HCT116 (cell line): ENCODE results near the gene ADARB2. TPM values are rescaled to one million over a fixed set of nuclear protein-coding genes. Genes with fewer than 3 reads are reported as not detected.

Experiments used
- ATAC-seq: fragments of 200-7000 bp; cut with Tn5 transposase; 2 replicates; pipeline ENCODE4 v1.9.1; 2020; ENCODE audit warnings: mild to moderate bottlenecking, moderate library complexity
- BruUV-seq: library from RNA; stranded (reverse); fragments of 400-500 nt; replicated peaks from 2 replicates; lab custom pipeline; 2021; lab: Mats Ljungman, UMichigan
- CTCF ChIA-PET: fragments of 300-600 bp; sonication (Branson Sonifier 250); formaldehyde crosslinking; loops from one replicate; lab custom pipeline; 2021; ENCODE audit warnings: antibody characterized with exemption; lab: Charles Lee
- POLR2A ChIA-PET: fragments of 300-600, 350-600 bp; sonication (Branson Sonifier 250); formaldehyde crosslinking; loops from one replicate; lab custom pipeline; 2021; ENCODE audit warnings: antibody characterized with exemption; lab: Charles Lee
- RAD21 ChIA-PET, 2 experiments: fragments of 300-600 bp; sonication (Branson Sonifier 250); formaldehyde crosslinking; loops; one replicate each; lab custom pipeline; 2023; ENCODE audit warnings: low total read pairs in 2 of 2; ENCODE audit not compliant: uncharacterized antibody in 2 of 2, unreplicated experiment in 2 of 2, low non-redundant PET in 1 of 2; lab: Charles Lee
- DNase-seq: peaks from one replicate; pipeline ENCODE4 v3.0.0-alpha.2; 2010; ENCODE audit warnings: low read depth, low spot score
- H2AFZ ChIP-seq: fragments of 200-600 bp; shearing (Covaris generic), sonication (generic); 2 replicates; pipeline ENCODE4 v1.6.1; 2017; ENCODE audit warnings: low read depth, mixed run types, mixed read lengths, antibody characterized with exemption, low read length; ENCODE audit not compliant: poor library complexity, severe bottlenecking
- H3K27ac ChIP-seq: 2 replicates; pipeline ENCODE4 v1.5.1; 2012; ENCODE audit warnings: low read depth, low read length
- H3K27me3 ChIP-seq: fragments of 200-600 bp; sonication (generic); 2 replicates; pipeline ENCODE4 v1.6.1; 2016; ENCODE audit warnings: mixed run types, low read length, mixed read lengths; ENCODE audit not compliant: insufficient read depth
- H3K36me3 ChIP-seq, 2 experiments: fragments of 200-500 bp in 1 of 2; fragments of 200-600 bp in 1 of 2; sonication (Bioruptor generic) in 1 of 2; sonication (generic) in 1 of 2; 2 replicates each; pipeline versions ENCODE4 v1.5.1 to v1.6.1; 2014 to 2016; ENCODE audit warnings: low read length in 2 of 2, inconsistent platforms in 1 of 2, mixed read lengths in 1 of 2, mixed run types in 1 of 2; ENCODE audit not compliant: insufficient read depth in 2 of 2, control insufficient read depth in 1 of 2
- H3K4me1 ChIP-seq, 2 experiments: fragments of 200-600 bp in 1 of 2; sonication (generic) in 1 of 2; 2 replicates each; pipeline versions ENCODE4 v1.5.1 to v1.6.1; 2012 to 2017; ENCODE audit warnings: low read length in 2 of 2, inconsistent platforms in 1 of 2, mild to moderate bottlenecking in 1 of 2, mixed read lengths in 1 of 2, mixed run types in 1 of 2, moderate library complexity in 1 of 2; ENCODE audit not compliant: insufficient read depth in 2 of 2, control insufficient read depth in 1 of 2
- H3K4me2 ChIP-seq: fragments of 200-600 bp; sonication (generic); 2 replicates; pipeline ENCODE4 v1.6.1; 2017; ENCODE audit warnings: mixed run types, low read length, mixed read lengths
- H3K4me3 ChIP-seq, 2 experiments: fragments of 200-600 bp in 1 of 2; sonication (generic) in 1 of 2; replicated peaks in 1 of 2; 2 replicates each; pipeline ENCODE4 v1.5.1; 2011 to 2016; ENCODE audit warnings: low read length in 2 of 2, control low read depth in 1 of 2, low read depth in 1 of 2, mild to moderate bottlenecking in 1 of 2, mixed read lengths in 1 of 2, mixed run types in 1 of 2
- H3K79me2 ChIP-seq: fragments of 200-600 bp; sonication (generic); 2 replicates; pipeline ENCODE4 v1.6.1; 2017; ENCODE audit warnings: mild to moderate bottlenecking, mixed run types, low read length, moderate library complexity, mixed read lengths; ENCODE audit not compliant: insufficient read depth
- H3K9ac ChIP-seq: fragments of 200-600 bp; sonication (generic); 2 replicates; pipeline ENCODE4 v1.6.1; 2016; ENCODE audit warnings: low read length, mixed read lengths
- H3K9me2 ChIP-seq: fragments of 200-600 bp; sonication (generic), shearing (Covaris generic); 2 replicates; pipeline ENCODE4 v1.6.1; 2017; ENCODE audit warnings: mixed run types, mild to moderate bottlenecking, moderate library complexity; ENCODE audit not compliant: insufficient read depth
- H3K9me3 ChIP-seq, 2 experiments: fragments of 200-500 bp in 1 of 2; fragments of 200-600 bp in 1 of 2; sonication (Bioruptor generic) in 1 of 2; sonication (generic) in 1 of 2; 2 replicates each; pipeline ENCODE4 v1.6.1; 2014 to 2017; ENCODE audit warnings: low read length in 2 of 2, mixed read lengths in 2 of 2, inconsistent platforms in 1 of 2, low read depth in 1 of 2, mild to moderate bottlenecking in 1 of 2, mixed run types in 1 of 2, moderate library complexity in 1 of 2; ENCODE audit not compliant: control insufficient read depth in 1 of 2, insufficient read depth in 1 of 2
- H4K20me1 ChIP-seq: fragments of 200-600 bp; sonication (generic), shearing (Covaris generic); 2 replicates; pipeline ENCODE4 v1.6.1; 2017; ENCODE audit warnings: mixed run types, mild to moderate bottlenecking, moderate library complexity; ENCODE audit not compliant: insufficient read depth
- CEBPB ChIP-seq: IDR thresholded peaks from 2 replicates; pipeline ENCODE4 v1.6.1; 2012; ENCODE audit warnings: low read depth
- ELF1 ChIP-seq: IDR thresholded peaks from 2 replicates; pipeline ENCODE4 v1.6.1; 2012; ENCODE audit warnings: low read depth, borderline replicate concordance
- EZH2 ChIP-seq: fragments of 200-600 bp; sonication (generic); IDR thresholded peaks from 2 replicates; pipeline ENCODE4 v1.6.1; 2017; ENCODE audit warnings: antibody characterized with exemption, mixed run types
- JUND ChIP-seq: IDR thresholded peaks from 2 replicates; pipeline ENCODE4 v1.6.1; 2012
- POLR2A ChIP-seq: IDR thresholded peaks from 2 replicates; pipeline ENCODE4 v1.7.0; 2011; ENCODE audit warnings: borderline replicate concordance; ENCODE audit not compliant: insufficient read depth, insufficient read length; ENCODE audit errors: extremely low read depth
- SIN3A ChIP-seq: IDR thresholded peaks from 2 replicates; pipeline ENCODE4 v1.6.1; 2012; ENCODE audit warnings: low read depth
- SP1 ChIP-seq: IDR thresholded peaks from 2 replicates; pipeline ENCODE4 v1.6.1; 2012; ENCODE audit warnings: low read depth
- TCF7L2 ChIP-seq: IDR thresholded peaks from 2 replicates; pipeline ENCODE4 v1.7.0; 2011; ENCODE audit warnings: borderline replicate concordance, inconsistent platforms; ENCODE audit not compliant: insufficient read depth, insufficient read length; ENCODE audit errors: extremely low read depth
- ZFX ChIP-seq: fragments of 450-650 bp; IDR thresholded peaks from 2 replicates; pipeline ENCODE4 v1.6.1; 2017
- ZNF274 ChIP-seq: fragments of 200-500 bp; sonication (Bioruptor generic); IDR thresholded peaks from 2 replicates; pipeline ENCODE4 v1.6.1; 2014; ENCODE audit warnings: mild to moderate bottlenecking, low read depth, low read length, inconsistent platforms
- intact Hi-C: fragments of 100-400 bp; cut with micrococcal nuclease; formaldehyde crosslinking; loops from 2 replicates; pipeline ENCODE4 v1.10.0; 2022
- total RNA-seq: library from RNA; stranded (reverse); gene quantifications from one replicate; pipeline ENCODE4 v1.2.1, GENCODE V29; 2021; ENCODE audit not compliant: unreplicated experiment
- TF ChIP-seq, protein P1 (sequence below): IDR thresholded peaks from 2 replicates; pipeline ENCODE4 v1.6.1; 2011; ENCODE audit warnings: mild to moderate bottlenecking, low read length, moderate library complexity; ENCODE audit not compliant: insufficient replicate concordance; ENCODE audit errors: extremely low read depth
- TF ChIP-seq, protein P2 (sequence below): IDR thresholded peaks from 2 replicates; pipeline ENCODE4 v1.6.1; 2012; ENCODE audit warnings: low read depth
- TF ChIP-seq, protein P3 (sequence below), 3 experiments: fragments of 200-600 bp in 1 of 3; sonication (generic) in 1 of 3; IDR thresholded peaks in 2 of 3; conservative IDR thresholded peaks in 1 of 3; 2 replicates each; pipeline ENCODE4 v1.5.1; 2012 to 2017; ENCODE audit warnings: low read depth in 2 of 3, low read length in 2 of 3, antibody characterized with exemption in 1 of 3, borderline replicate concordance in 1 of 3, control low read depth in 1 of 3, mild to moderate bottlenecking in 1 of 3, mixed read lengths in 1 of 3, mixed run types in 1 of 3, moderate library complexity in 1 of 3; ENCODE audit not compliant: insufficient read depth in 1 of 3

Gene ADARB2
- total RNA-seq, 1 experiment from 2014 or later = not detected

DNA sequence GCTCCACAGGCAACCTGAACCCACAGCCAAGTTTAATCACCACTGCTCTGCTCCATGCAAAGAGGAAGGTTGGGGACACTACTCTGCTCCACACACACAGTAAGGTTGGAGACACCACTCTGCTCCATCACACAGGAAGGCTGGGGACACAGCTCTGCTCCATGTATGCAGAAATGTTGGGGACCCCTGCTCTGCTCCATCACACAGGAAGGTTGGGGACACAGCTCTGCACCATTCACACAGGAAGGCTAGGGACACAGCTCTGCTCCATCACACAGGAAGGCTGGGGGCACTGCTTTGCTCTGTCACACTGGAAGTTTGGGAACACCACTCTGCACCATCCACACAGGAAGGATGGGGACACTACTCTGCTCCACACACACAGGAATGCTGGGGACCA is 14.8 kb upstream of the ADARB2 start:
- intact Hi-C loops = no loop called here
- Histone ChIP-seq H3K9me2 (no peaks in the 10 kb centered on the region), H3K27ac (no peak overlapping the region), H3K9ac (no peak overlapping the region), H3K4me1 (no peaks in the 10 kb centered on the region), H3K4me2 (no peak overlapping the region), H3K4me3 (no peak overlapping the region), H2AFZ (no peak overlapping the region), H3K9me3 (peaks cover 0 to 13% of the 10 kb centered on the region in 2 experiments; a peak in 2 of 4 replicates), H3K27me3 (no peaks in the 10 kb centered on the region), H3K36me3 (no peaks in the 10 kb centered on the region), H3K79me2 (no peaks in the 10 kb centered on the region), H4K20me1 (no peaks in the 10 kb centered on the region)
- TF ChIP-seq POLR2A (no peak), SP1 (no peak), JUND (no peak), ZFX (no peak), SIN3A (no peak), TCF7L2 (no peak), ZNF274 (no peak), CEBPB (no peak), EZH2 (no peak), ELF1 (no peak)
- TF ChIP-seq, protein P1, sequence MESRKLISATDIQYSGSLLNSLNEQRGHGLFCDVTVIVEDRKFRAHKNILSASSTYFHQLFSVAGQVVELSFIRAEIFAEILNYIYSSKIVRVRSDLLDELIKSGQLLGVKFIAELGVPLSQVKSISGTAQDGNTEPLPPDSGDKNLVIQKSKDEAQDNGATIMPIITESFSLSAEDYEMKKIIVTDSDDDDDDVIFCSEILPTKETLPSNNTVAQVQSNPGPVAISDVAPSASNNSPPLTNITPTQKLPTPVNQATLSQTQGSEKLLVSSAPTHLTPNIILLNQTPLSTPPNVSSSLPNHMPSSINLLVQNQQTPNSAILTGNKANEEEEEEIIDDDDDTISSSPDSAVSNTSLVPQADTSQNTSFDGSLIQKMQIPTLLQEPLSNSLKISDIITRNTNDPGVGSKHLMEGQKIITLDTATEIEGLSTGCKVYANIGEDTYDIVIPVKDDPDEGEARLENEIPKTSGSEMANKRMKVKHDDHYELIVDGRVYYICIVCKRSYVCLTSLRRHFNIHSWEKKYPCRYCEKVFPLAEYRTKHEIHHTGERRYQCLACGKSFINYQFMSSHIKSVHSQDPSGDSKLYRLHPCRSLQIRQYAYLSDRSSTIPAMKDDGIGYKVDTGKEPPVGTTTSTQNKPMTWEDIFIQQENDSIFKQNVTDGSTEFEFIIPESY = no peak
- TF ChIP-seq, protein P2, sequence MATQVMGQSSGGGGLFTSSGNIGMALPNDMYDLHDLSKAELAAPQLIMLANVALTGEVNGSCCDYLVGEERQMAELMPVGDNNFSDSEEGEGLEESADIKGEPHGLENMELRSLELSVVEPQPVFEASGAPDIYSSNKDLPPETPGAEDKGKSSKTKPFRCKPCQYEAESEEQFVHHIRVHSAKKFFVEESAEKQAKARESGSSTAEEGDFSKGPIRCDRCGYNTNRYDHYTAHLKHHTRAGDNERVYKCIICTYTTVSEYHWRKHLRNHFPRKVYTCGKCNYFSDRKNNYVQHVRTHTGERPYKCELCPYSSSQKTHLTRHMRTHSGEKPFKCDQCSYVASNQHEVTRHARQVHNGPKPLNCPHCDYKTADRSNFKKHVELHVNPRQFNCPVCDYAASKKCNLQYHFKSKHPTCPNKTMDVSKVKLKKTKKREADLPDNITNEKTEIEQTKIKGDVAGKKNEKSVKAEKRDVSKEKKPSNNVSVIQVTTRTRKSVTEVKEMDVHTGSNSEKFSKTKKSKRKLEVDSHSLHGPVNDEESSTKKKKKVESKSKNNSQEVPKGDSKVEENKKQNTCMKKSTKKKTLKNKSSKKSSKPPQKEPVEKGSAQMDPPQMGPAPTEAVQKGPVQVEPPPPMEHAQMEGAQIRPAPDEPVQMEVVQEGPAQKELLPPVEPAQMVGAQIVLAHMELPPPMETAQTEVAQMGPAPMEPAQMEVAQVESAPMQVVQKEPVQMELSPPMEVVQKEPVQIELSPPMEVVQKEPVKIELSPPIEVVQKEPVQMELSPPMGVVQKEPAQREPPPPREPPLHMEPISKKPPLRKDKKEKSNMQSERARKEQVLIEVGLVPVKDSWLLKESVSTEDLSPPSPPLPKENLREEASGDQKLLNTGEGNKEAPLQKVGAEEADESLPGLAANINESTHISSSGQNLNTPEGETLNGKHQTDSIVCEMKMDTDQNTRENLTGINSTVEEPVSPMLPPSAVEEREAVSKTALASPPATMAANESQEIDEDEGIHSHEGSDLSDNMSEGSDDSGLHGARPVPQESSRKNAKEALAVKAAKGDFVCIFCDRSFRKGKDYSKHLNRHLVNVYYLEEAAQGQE = no peak
- TF ChIP-seq, protein P3, sequence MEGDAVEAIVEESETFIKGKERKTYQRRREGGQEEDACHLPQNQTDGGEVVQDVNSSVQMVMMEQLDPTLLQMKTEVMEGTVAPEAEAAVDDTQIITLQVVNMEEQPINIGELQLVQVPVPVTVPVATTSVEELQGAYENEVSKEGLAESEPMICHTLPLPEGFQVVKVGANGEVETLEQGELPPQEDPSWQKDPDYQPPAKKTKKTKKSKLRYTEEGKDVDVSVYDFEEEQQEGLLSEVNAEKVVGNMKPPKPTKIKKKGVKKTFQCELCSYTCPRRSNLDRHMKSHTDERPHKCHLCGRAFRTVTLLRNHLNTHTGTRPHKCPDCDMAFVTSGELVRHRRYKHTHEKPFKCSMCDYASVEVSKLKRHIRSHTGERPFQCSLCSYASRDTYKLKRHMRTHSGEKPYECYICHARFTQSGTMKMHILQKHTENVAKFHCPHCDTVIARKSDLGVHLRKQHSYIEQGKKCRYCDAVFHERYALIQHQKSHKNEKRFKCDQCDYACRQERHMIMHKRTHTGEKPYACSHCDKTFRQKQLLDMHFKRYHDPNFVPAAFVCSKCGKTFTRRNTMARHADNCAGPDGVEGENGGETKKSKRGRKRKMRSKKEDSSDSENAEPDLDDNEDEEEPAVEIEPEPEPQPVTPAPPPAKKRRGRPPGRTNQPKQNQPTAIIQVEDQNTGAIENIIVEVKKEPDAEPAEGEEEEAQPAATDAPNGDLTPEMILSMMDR (IDR thresholded peaks at IDR 0.05 in 2 of 3, conservative IDR thresholded peaks at IDR 0.05 in 1 of 3; ENCODE audit: borderline replicate concordance in 1 of 3, insufficient read depth in 1 of 3, low read depth in 2 of 3, low read length in 2 of 3) = no peak
- CTCF ChIA-PET = no interaction called here
- RAD21 ChIA-PET = no interaction called here
- DNase-seq = no peak
- POLR2A ChIA-PET = no interaction called here
- no peak for ATAC-seq
- BruUV-seq = no TSS peak
